Activated T-cell treated with anti-CD3 and anti-CD28 coated beads for 1 hour (primary cell): ENCODE measurements around the gene APOL5.
"Not testable (repeated sequence)": the region's sequence is repeated elsewhere in the genome, so short reads cannot be mapped to it uniquely, and the experiment has no call there.

Experiments
- DNase-seq: peaks from one replicate; pipeline ENCODE4 v3.0.0-alpha.2; 2020; ENCODE audit warnings: low read depth

The APOL5 gene

GRCh38 chr22:35711336-35711735, 6.3 kb upstream of the APOL5 start:
- no peak for DNase-seq

GRCh38 chr22:35712672-35713071, 5.0 kb upstream of the APOL5 start:
- no peak for DNase-seq

GRCh38 chr22:35719212-35719875, 1.7 kb downstream of the APOL5 start:
- DNase-seq = no peak

DNA sequence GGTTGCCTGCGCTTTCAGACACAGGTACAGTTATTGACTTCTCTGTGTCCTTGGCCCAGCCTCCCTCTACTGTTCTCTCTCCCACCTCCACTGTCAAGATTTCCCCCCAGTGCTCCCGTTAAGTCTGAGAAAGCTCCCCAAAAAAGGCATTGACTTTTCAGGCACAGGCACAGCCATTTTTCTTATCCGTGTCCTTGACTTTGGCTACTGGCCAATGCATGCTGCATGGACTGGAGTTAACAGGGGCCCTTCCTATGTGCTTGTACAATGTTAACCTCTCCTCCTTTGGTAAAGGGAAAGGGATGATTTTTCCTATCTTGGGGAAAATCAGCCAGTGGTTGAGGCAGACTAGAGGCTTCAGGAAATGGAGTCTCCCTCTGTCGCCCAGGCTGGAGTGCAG, 4.3 kb downstream of the APOL5 start:
- no peak for DNase-seq

GRCh38 chr22:35725521-35725920, 7.8 kb downstream of the APOL5 start:
- no peak for DNase-seq

DNA sequence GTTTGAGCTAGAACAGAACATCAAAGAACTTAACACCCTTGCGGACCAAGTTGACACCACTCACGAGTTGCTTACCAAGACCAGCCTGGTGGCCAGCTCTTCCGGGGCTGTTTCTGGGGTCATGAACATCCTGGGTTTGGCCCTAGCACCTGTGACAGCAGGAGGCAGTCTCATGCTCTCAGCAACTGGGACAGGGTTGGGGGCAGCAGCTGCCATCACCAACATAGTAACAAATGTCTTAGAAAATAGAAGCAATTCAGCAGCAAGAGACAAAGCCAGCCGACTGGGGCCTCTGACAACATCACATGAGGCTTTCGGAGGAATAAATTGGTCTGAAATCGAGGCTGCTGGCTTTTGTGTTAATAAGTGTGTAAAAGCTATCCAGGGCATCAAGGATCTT, 8.7 kb downstream of the APOL5 start:
- no peak for DNase-seq

DNA sequence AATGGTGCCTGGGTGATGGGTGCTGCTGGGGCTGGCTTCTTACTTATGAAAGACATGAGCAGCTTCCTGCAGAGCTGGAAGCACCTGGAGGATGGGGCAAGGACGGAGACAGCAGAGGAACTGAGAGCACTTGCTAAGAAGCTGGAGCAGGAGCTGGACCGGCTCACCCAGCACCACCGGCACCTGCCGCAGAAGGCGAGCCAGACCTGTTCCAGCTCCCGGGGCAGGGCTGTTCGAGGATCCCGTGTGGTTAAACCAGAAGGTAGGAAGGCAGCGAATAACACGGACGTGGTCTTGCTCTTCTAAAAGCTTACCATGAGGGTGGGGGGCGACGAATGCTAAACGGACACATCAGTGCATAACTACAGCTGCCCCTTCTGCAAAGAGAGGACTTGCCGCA, 9.3 kb downstream of the APOL5 start:
- no peak for DNase-seq

DNA sequence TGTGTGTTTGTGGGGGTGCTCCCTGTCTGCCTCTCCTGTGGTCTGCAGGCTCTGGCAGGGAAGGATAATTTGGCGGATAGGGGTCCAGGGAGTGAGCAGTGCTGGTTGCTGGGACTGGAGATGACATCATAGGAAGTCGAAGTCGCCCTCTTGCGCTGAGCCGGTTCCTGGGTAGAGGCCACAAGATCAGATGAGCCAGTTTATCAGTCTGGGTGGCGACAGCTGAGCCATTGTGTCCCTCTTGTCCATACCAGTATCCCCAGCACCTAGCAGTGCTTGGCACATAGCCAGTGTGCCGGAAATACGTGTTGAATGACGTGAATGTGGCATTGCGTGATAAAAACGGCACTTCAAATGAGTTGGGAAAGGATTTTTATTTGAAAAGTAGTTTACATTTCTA, 9.8 kb downstream of the APOL5 start:
- DNase-seq = no peak

GRCh38 chr22:35728639-35729308, 11.1 kb downstream of the APOL5 start:
- no peak for DNase-seq

DNA sequence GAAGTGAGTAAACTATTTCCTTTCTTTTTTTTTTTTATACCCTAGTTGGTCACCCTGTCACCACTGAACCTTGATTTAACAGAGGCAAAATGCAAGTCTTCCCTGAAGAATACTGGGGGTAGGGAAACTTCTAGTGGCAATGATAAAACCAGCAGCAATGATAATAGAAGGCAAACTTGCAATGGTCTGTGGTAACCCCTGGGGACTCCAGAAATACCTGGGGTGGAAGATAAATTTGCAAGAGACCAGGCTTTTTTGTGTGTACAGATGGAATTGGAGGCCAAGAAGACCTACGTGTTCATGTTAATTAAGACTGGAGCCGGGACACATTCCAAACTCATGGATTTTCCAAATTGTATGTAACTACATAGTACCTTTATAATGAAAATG, 11.6 kb downstream of the APOL5 start:
- no peak for DNase-seq

GRCh38 chr22:35731321-35731720, 13.6 kb downstream of the APOL5 start:
- no peak for DNase-seq

DNA sequence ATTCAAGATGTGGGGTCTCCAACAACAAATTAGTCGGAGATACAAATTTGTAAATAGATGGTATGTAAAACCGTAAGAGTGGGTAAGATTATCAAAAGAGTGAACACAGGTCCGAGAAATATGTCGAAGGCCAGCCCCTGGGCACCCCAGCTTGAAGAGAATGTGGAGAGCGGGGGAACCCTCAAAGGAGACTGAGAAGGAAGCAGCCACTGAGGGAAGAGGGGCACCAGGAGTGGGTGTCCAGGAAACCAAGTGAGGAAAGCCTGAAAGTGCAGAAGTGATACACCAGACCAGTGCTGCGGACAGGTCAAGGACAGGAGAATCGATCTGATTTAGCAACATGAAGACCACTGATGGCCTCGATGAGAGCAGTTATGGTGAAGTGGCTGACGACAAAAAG, 14.4 kb downstream of the APOL5 start:
- DNase-seq = no peak

- DNase-seq = no peak
Observed at GRCh38 chr22:35733036-35733435, 15.4 kb downstream of the APOL5 start.

GRCh38 chr22:35733791-35734516, 16.3 kb downstream of the APOL5 start:
- no peak for DNase-seq

- no peak for DNase-seq
Observed at GRCh38 chr22:35734517-35734827, 16.8 kb downstream of the APOL5 start.

DNA sequence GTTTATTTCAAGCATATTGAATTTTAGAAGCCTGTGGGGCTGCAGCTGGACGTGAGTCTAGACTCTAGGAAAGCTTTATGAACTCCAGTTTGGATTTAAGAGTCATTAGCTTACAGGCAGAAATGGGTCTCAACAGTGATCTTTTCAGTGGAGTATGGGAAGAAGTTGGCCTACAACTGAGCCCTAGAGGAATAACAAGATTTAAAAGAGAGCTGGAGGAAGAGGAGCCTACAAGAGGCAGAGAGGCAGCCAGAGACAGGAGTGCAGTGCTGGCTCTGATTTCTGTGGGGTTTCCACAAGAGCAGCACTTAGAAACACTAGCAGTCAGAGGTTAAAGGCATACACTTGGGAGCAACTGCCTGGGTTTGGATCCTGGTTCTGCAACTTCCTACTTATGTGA, 17.9 kb downstream of the APOL5 start:
- no peak for DNase-seq

DNA sequence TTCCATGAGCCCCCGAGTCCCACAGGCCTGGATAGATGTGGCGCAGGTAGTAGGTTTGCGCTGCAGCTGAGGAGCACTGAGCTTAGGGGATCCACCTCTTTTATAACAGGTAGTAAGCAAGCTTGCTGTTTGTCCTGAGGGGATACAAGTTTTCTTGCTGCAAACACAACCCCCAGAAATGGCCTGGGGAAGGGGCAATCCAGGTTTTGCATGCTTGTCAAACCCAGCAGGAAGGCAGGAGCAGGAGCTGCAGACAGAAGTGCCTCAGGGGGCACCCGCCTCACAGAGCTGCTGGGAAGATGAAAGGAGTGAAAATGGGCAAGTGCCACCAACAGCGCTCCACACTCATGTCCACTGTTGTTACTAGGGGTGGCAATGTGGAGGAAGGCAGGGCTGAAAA, 18.5 kb downstream of the APOL5 start:
- DNase-seq = no peak

DNA sequence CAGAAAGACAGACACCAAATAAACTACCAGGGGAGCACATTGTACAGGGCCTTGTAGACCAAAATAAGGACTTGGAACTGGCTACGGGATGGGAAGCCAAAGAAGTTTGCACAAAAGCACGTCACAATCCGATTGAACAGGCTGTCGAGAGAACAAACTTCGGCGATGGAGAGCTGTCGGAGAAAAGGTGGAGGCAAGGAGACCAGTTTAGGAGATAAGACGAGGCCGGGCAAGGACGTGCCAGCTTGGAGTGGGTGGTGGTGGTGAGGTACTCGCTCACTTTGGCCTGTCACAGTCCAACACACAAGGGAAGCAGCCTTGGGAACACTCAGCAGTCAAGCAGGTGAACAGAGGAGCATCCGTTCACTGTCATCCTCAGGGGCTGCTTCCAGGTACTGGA, 19.0 kb downstream of the APOL5 start:
- no peak for DNase-seq

DNA sequence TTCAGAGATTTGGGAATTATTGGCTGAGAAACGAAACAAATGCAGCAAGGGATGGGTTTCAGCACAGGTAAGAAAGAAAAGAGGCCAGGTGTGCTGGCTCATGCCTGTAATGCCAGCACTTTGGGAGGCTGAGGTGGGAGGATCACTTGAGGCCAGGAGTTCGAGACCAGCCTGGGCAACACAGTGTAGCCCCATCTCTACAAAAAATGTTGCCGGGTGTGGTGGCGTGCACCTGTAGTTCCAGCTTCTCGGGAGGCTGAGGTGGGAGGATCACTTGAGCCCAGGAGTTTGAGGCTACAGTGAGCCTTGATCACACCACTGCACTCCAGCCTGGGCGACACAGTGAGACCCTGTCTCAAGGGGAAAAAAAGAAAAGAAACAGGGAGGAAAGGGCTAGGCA, 20.2 kb downstream of the APOL5 start:
- DNase-seq = not testable (repeated sequence)

- DNase-seq = no peak
Observed at GRCh38 chr22:35739076-35739930, 21.6 kb downstream of the APOL5 start.

GRCh38 chr22:35739931-35740380, 22.3 kb downstream of the APOL5 start:
- no peak for DNase-seq

DNA sequence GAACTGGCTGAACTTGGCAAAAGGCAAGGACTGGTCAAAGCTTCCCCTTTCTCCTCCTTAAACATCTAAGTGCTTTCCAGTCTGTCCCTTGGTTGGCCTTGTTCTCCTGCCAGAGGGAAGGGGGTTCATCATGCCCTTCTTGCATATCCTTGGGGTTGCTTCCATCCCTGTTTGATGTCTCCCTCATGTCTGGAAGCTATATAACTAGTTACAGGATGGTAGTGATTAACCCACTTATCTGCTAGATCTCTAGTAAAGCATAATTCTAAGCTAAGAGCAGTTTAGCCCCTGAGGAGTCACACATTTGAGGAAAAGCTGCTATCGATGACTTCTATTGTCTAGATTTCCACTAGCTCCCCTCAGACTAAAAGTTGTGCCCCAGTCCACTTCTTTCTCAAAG, 22.9 kb downstream of the APOL5 start:
- DNase-seq = no peak
